ENCODE measurements around the gene NOL12.

NOL12 gene

DNA sequence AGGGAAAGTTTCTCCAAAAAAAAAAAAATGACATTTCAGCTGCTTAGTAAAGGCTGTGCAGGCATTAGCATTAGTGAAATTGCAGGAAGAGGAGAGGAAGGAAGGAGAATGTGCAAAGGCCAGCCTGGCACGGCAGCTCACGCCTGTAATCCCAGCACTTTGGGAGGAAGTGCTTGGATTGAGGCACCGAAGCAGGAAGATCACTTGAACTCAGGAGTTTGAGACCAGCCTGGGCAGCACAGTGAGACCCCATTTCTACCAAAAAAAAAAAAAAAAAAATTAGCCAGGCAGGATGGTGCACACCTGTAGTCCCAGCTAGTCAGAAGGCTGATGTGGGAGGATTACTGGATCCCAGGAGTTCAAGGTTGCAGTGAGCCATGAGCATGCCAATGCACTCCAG is 18.5 kb downstream of the NOL12 start:
- no peaks in the 10 kb centered on the region for H3K9me3 ChIP-seq (ENCODE audit: control insufficient read depth, insufficient read depth, low read length)
- H3F3A ChIP-seq (ENCODE audit: control insufficient read depth, insufficient read depth), result no peaks in the 10 kb centered on the region
- no peak overlapping the region for H3K4me3 ChIP-seq (ENCODE audit: low read length)
- H3K9me2 ChIP-seq (replicated peaks; ENCODE audit: control insufficient read depth, low read length), result no peaks in the 10 kb centered on the region
- H3K79me2 ChIP-seq (ENCODE audit: control insufficient read depth, low read length), result no peaks in the 10 kb centered on the region
- no peaks in the 10 kb centered on the region for H3K36me3 ChIP-seq (ENCODE audit: control insufficient read depth, low read length)
- no peak for TF ChIP-seq EZH2phosphoT487 (IDR thresholded peaks at IDR 0.05; ENCODE audit: borderline replicate concordance, low read length)
- TF ChIP-seq, protein P1, sequence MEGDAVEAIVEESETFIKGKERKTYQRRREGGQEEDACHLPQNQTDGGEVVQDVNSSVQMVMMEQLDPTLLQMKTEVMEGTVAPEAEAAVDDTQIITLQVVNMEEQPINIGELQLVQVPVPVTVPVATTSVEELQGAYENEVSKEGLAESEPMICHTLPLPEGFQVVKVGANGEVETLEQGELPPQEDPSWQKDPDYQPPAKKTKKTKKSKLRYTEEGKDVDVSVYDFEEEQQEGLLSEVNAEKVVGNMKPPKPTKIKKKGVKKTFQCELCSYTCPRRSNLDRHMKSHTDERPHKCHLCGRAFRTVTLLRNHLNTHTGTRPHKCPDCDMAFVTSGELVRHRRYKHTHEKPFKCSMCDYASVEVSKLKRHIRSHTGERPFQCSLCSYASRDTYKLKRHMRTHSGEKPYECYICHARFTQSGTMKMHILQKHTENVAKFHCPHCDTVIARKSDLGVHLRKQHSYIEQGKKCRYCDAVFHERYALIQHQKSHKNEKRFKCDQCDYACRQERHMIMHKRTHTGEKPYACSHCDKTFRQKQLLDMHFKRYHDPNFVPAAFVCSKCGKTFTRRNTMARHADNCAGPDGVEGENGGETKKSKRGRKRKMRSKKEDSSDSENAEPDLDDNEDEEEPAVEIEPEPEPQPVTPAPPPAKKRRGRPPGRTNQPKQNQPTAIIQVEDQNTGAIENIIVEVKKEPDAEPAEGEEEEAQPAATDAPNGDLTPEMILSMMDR (IDR thresholded peaks at IDR 0.05; ENCODE audit: low read depth, low read length, poor library complexity, severe bottlenecking), result no peak
- H3K4me2 ChIP-seq (ENCODE audit: low read length), result no peak overlapping the region
- H4K20me1 ChIP-seq (ENCODE audit: control insufficient read depth, insufficient read depth, low read depth, low read length), result no peaks in the 10 kb centered on the region
- H3K27me3 ChIP-seq (ENCODE audit: control insufficient read depth, low read length), result no peaks in the 10 kb centered on the region
- no peak overlapping the region for H3K27ac ChIP-seq (ENCODE audit: low read depth, low read length)
- no peaks in the 10 kb centered on the region; the same call in 1 of the 2 replicates for H3K4me1 ChIP-seq (ENCODE audit: control insufficient read depth, low read length)

DNA sequence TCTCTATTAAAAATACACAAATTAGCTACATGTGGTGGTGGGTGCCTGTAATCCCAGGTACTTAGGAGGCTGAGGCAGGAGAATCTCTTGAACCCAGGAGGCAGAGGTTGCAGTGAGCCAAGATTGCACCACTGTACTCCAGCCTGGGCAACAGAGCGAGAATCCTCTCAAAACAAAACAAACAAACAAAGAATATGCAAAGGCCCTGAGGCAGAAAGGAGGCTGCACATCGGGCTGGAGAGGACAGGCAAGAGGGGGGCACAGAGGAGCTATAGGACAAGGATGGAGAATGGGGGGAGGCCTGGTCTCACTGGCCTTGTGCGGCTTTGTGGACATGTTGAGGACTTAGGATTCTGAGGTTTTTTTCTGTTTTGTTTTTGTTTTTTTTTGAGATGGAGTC is 19.1 kb downstream of the NOL12 start:
- Histone ChIP-seq H3K9me3 (ENCODE audit: control insufficient read depth, insufficient read depth, low read length) (no peaks in the 10 kb centered on the region), H3K4me1 (ENCODE audit: control insufficient read depth, low read length) (no peaks in the 10 kb centered on the region; the same call in 1 of the 2 replicates), H3K9me2 (replicated peaks; ENCODE audit: control insufficient read depth, low read length) (no peaks in the 10 kb centered on the region), H3K79me2 (ENCODE audit: control insufficient read depth, low read length) (no peaks in the 10 kb centered on the region), H3K36me3 (ENCODE audit: control insufficient read depth, low read length) (no peaks in the 10 kb centered on the region), H3K4me3 (ENCODE audit: low read length) (no peak overlapping the region), H3K4me2 (ENCODE audit: low read length) (no peak overlapping the region), H4K20me1 (ENCODE audit: control insufficient read depth, insufficient read depth, low read depth, low read length) (no peaks in the 10 kb centered on the region), H3F3A (ENCODE audit: control insufficient read depth, insufficient read depth) (no peaks in the 10 kb centered on the region), H3K27ac (ENCODE audit: low read depth, low read length) (no peak overlapping the region), H3K27me3 (ENCODE audit: control insufficient read depth, low read length) (no peaks in the 10 kb centered on the region)
- TF ChIP-seq, protein P1 (IDR thresholded peaks at IDR 0.05; ENCODE audit: low read depth, low read length, poor library complexity, severe bottlenecking), result no peak
- TF ChIP-seq EZH2phosphoT487 (IDR thresholded peaks at IDR 0.05; ENCODE audit: borderline replicate concordance, low read length), result no peak

DNA sequence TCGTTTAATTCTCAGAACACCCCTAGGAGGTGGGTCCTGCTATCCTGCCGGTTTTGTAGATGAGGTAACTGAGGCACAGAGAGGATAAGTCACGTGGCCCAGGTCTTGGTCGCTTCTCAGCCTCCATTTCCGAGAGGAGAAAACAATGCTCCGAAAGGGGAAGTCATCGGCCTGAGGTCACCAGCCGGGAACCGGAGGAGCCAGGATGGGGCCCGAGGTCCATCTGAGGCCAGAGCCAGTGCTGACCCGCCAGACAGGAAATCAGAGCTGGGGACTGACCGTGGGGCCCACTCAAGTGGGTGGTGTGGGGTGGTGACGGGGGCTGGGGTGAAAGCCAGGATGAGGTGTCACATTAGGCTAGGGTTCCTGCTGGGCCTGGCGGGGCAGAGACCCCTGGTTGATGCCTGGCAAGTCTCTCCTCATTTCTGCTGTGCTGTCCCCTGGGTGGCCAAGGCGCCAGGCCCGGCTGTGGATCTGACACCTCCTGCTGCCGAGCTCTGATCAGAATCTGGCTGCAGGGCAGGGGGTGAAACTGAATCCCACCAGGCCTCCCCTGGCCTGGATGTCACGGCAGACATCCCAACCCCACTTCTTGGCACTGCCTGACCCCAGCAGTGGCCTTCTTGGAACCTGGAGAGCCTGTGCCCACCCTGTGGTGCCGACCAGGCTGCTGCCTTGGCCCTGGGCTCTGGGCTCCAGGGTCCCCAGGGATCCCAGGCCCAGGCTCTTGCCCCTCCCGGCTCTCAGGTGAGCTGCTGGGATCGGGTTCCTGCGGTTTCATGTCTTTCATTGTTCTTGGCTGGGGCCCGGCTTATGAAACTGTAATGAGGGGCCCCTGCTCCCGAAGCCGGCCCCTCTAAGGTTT is 22.7 kb downstream of the NOL12 start:
- Histone ChIP-seq H3K79me2 (ENCODE audit: control insufficient read depth, low read length) (no peaks in the 10 kb centered on the region), H3K9me2 (replicated peaks; ENCODE audit: control insufficient read depth, low read length) (no peaks in the 10 kb centered on the region), H3K36me3 (ENCODE audit: control insufficient read depth, low read length) (no peaks in the 10 kb centered on the region), H4K20me1 (ENCODE audit: control insufficient read depth, insufficient read depth, low read depth, low read length) (no peaks in the 10 kb centered on the region), H3K4me2 (ENCODE audit: low read length) (no peak overlapping the region), H3K9me3 (ENCODE audit: control insufficient read depth, insufficient read depth, low read length) (no peaks in the 10 kb centered on the region), H3F3A (ENCODE audit: control insufficient read depth, insufficient read depth) (no peaks in the 10 kb centered on the region), H3K27me3 (ENCODE audit: control insufficient read depth, low read length) (no peaks in the 10 kb centered on the region), H3K27ac (ENCODE audit: low read depth, low read length) (no peak overlapping the region), H3K4me1 (ENCODE audit: control insufficient read depth, low read length) (peaks cover 7% of the 10 kb centered on the region), H3K4me3 (ENCODE audit: low read length) (no peak overlapping the region)
- no peak for TF ChIP-seq EZH2phosphoT487 (IDR thresholded peaks at IDR 0.05; ENCODE audit: borderline replicate concordance, low read length)
- TF ChIP-seq, protein P1 (IDR thresholded peaks at IDR 0.05; ENCODE audit: low read depth, low read length, poor library complexity, severe bottlenecking), result no peak
